ENCODE data around the gene IRF4.

IRF4 gene

DNA sequence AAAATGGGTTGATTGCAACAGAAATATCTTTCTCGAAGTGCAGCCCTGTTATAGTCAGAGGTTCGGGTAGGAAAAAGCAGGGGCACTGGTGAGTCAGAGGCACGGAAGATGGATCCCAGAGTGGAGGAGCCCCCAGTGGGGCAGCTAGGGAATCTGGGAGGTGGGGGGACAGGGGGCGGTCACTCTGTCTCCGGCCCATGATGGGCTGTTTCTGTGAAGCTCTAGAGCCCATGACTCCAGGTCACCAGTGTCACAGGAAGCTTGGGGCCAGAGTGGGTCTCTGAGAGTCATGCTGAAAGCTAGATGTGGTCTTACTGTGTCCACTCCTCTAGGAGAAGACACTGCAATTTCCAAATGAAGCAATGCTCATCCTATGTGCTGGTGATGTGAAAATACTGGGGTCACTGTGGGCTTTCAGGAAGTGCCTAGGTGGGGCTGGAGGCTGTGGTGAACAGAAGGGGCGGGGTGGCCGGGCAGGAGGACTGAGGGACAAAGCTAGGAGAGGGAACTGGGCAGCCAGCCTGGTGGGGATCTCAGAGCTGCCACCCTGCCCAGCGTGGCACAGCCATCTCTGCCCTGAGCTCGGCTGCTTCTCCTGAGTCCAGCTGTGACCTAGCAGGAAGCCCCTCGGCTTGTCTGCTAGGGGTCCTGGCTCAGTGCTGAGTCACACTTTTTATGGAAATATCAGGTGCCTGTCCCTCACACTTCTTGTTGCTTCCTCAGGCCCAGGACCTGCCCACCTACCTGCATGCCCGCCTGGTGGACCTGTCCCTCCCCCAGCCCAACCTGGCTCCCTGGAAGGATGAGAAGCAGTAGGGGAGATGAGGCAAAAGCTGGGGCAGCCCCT, 54.2 kb downstream of the IRF4 start:
- TF ChIP-seq EP300 (IDR thresholded peaks at IDR 0.05; ENCODE audit: borderline replicate concordance) (no peak), CEBPB (IDR thresholded peaks at IDR 0.05) (no peak), RAD21 (IDR thresholded peaks at IDR 0.05; ENCODE audit: low read depth) (no peak)
- TF ChIP-seq, protein P1, sequence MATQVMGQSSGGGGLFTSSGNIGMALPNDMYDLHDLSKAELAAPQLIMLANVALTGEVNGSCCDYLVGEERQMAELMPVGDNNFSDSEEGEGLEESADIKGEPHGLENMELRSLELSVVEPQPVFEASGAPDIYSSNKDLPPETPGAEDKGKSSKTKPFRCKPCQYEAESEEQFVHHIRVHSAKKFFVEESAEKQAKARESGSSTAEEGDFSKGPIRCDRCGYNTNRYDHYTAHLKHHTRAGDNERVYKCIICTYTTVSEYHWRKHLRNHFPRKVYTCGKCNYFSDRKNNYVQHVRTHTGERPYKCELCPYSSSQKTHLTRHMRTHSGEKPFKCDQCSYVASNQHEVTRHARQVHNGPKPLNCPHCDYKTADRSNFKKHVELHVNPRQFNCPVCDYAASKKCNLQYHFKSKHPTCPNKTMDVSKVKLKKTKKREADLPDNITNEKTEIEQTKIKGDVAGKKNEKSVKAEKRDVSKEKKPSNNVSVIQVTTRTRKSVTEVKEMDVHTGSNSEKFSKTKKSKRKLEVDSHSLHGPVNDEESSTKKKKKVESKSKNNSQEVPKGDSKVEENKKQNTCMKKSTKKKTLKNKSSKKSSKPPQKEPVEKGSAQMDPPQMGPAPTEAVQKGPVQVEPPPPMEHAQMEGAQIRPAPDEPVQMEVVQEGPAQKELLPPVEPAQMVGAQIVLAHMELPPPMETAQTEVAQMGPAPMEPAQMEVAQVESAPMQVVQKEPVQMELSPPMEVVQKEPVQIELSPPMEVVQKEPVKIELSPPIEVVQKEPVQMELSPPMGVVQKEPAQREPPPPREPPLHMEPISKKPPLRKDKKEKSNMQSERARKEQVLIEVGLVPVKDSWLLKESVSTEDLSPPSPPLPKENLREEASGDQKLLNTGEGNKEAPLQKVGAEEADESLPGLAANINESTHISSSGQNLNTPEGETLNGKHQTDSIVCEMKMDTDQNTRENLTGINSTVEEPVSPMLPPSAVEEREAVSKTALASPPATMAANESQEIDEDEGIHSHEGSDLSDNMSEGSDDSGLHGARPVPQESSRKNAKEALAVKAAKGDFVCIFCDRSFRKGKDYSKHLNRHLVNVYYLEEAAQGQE (IDR thresholded peaks at IDR 0.05; ENCODE audit: low read depth) = no peak
- TF ChIP-seq, protein P2, sequence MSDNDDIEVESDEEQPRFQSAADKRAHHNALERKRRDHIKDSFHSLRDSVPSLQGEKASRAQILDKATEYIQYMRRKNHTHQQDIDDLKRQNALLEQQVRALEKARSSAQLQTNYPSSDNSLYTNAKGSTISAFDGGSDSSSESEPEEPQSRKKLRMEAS (IDR thresholded peaks at IDR 0.05) = no peak

DNA sequence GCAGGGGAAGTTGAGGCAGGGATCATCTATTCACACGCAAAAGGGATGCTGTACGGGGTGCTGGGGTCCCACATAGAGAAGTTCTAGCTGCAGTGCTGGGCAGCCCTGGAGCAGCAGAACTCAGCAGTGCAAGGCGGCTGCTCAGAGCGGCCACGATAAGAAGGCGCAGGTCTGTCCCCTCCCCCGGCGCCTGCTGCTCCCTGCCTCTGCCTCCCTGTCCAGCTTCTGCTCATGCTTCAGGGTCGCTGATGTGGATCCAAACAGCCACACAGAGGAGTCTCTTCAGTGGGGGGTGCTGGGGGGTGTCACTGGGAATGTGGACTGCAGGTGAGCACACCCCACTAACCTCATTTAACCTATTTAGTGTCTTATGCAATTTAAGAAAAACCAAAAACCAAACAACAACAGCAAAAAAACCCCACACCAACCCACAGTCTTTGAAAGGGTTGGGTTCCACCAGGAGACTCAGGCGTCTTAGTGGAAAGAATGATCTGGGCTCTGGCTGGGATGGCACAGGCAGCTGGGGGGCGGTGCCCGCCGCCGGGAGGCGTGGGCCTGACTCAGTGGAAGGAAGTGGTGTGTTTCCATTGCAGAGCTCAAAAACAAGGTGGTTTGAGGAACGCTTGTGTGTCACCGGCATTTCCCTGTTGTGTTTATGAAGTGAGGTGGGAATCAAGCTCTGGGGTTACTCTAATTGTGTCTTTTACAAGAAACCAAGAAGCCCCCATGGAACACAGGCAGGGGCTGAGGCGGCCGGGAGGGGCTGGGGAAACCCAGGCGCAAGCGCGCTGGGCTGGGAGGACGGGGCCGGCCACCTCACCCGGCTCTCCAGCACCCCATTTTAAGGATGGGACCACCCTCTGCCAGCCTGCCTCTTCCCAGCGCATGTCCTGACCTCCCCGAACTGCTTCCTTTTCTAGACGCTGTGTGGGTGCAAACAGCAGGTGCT, 55.1 kb downstream of the IRF4 start:
- TF ChIP-seq NFIC (IDR thresholded peaks at IDR 0.05) (no peak), TAF1 (IDR thresholded peaks at IDR 0.05; ENCODE audit: low read depth) (no peak), YY1 (IDR thresholded peaks at IDR 0.05; ENCODE audit: low read depth) (no peak), CREB1 (IDR thresholded peaks at IDR 0.05; ENCODE audit: low read depth) (no peak), TEAD4 (IDR thresholded peaks at IDR 0.05) (no peak), FOXM1 (IDR thresholded peaks at IDR 0.05; ENCODE audit: borderline replicate concordance, low read depth) (no peak), RAD21 (IDR thresholded peaks at IDR 0.05; ENCODE audit: low read depth) (no peak), EGR1 (IDR thresholded peaks at IDR 0.05) (no peak), CEBPB (IDR thresholded peaks at IDR 0.05) (no peak), EP300 (IDR thresholded peaks at IDR 0.05; ENCODE audit: borderline replicate concordance) (no peak), TCF12 (IDR thresholded peaks at IDR 0.05; ENCODE audit: low read depth) (no peak), ZBTB7A (IDR thresholded peaks at IDR 0.05; ENCODE audit: low read depth) (no peak)
- TF ChIP-seq, protein P1 (IDR thresholded peaks at IDR 0.05; ENCODE audit: low read depth) = no peak
- TF ChIP-seq, protein P3, sequence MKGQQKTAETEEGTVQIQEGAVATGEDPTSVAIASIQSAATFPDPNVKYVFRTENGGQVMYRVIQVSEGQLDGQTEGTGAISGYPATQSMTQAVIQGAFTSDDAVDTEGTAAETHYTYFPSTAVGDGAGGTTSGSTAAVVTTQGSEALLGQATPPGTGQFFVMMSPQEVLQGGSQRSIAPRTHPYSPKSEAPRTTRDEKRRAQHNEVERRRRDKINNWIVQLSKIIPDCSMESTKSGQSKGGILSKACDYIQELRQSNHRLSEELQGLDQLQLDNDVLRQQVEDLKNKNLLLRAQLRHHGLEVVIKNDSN (IDR thresholded peaks at IDR 0.05) = no peak
- TF ChIP-seq, protein P2 (IDR thresholded peaks at IDR 0.05) = no peak

DNA sequence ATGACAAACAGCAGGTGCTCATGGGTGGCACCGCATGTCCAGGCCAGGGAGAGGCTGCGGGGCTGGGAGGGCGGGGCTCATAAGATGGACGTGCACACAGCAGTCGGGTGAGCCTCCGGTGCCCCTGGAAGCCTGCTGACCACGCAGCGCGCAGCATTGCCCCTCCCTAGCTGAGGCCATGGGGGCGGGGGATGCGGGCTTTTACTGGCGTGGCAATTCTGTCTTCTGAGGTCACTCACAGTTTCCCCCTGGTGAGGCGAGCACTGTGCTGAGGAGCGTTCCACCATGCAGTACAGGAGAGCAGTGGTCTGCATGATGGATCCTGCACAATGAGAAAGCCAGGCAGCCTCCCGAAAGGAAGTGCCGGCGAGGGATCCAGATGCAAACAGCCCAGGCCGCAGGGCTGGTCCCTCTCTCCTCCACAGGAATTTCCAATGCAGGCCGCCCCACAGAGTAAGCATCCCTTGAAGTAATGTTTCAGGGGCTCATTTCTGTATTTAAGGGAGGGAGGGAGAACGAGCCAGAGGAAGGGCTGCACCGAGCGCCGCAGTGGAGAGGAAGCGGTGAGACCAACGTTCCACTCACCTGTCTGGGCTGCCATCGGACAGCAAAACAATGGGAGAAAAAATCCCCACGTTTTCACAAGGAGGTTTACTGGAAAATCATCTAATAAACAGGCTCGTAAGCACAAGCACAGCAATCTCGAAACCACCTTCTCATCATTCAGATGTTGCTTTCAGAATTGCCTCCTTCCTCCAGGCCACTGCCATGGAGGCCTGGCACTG, 56.0 kb downstream of the IRF4 start:
- TF ChIP-seq CREB1 (IDR thresholded peaks at IDR 0.05; ENCODE audit: low read depth) (no peak), TCF12 (IDR thresholded peaks at IDR 0.05; ENCODE audit: low read depth) (no peak), TEAD4 (IDR thresholded peaks at IDR 0.05) (no peak), TAF1 (IDR thresholded peaks at IDR 0.05; ENCODE audit: low read depth) (no peak)
- TF ChIP-seq, protein P3 (IDR thresholded peaks at IDR 0.05) = no peak

DNA sequence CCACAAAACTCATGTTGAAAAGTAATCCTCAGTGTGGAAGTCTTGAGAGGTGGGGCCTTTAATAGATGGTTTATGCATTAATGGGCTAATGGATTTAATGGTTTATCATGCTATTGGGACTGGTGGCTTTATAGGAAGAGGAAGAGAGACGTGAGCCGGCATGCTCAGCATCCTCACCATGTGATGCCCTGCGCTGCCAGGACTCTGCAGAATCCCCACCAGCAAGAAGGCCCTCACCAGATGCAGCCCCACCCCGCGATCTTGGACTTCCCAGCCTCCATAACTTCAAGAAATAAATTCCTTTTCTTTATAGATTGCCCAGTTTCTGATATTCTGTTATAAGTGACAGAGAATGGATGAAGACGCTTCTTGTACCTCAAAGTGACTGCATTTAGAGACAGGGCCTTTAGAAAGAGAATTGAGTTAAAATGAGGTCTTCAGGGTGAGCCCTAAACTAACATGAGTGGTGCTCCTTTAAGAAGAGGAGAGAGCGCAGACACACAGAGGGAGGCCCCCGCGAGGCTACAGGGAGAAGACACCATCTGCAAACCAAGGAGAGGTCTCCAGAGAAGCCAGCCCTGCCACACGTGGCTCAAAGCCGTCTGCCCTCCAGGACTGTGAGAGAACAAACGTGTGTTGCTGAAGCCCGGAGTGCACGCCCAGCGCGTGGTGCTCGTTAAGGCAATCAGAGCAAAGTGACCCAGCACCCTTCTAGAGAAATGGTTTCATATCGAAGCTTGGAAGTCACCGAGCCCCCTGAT, 56.9 kb downstream of the IRF4 start:
- TF ChIP-seq EP300 (IDR thresholded peaks at IDR 0.05; ENCODE audit: borderline replicate concordance) (no peak), NFIC (IDR thresholded peaks at IDR 0.05) (no peak), FOXM1 (IDR thresholded peaks at IDR 0.05; ENCODE audit: borderline replicate concordance, low read depth) (no peak), CREB1 (IDR thresholded peaks at IDR 0.05; ENCODE audit: low read depth) (no peak), TAF1 (IDR thresholded peaks at IDR 0.05; ENCODE audit: low read depth) (no peak), YY1 (IDR thresholded peaks at IDR 0.05; ENCODE audit: low read depth) (no peak), ZBTB7A (IDR thresholded peaks at IDR 0.05; ENCODE audit: low read depth) (no peak)
- TF ChIP-seq, protein P2 (IDR thresholded peaks at IDR 0.05) = no peak
- TF ChIP-seq, protein P3 (IDR thresholded peaks at IDR 0.05) = no peak
